ENCODE data around the gene SSBP2. TPM values are rescaled to one million over a fixed set of nuclear protein-coding genes. Genes with fewer than 3 reads are reported as not detected.

SSBP2 gene
- total and polyA plus RNA-seq, 2 of the 8 experiments (the other 6 are each of a cell fraction or from before 2014, with no cell fraction given), result 21.5 to 36.2 TPM

GRCh38 chr5:81646469-81646995, 104.4 kb downstream of the SSBP2 start:
- Histone ChIP-seq H3K4me1 (replicated peaks in 1 of 4; ENCODE audit: control insufficient read depth in 3 of 4, insufficient read depth in 4 of 4, low read length in 3 of 4) (no peaks in the 10 kb centered on the region), H2BK12ac (ENCODE audit: low read depth, low read length) (no peak overlapping the region), H3K56ac (replicated peaks; ENCODE audit: insufficient read length, low read depth, low read length) (no peak overlapping the region), H3K27ac (ENCODE audit: low read depth, low read length) (no peak overlapping the region), H3K79me2 (ENCODE audit: control insufficient read depth in 1 of 2, insufficient read depth in 2 of 2, low read length in 2 of 2) (no peaks in the 10 kb centered on the region), H3K23me2 (ENCODE audit: low read depth, low read length) (no peaks in the 10 kb centered on the region), H2BK5ac (ENCODE audit: low read depth, low read length) (no peak overlapping the region), H3K4me2 (ENCODE audit: insufficient read depth in 1 of 2, low read depth in 2 of 2, low read length in 2 of 2) (no peak overlapping the region), H3K79me1 (ENCODE audit: low read depth, low read length) (no peaks in the 10 kb centered on the region), H4K20me1 (replicated peaks in 1 of 2; ENCODE audit: control insufficient read depth in 1 of 2, insufficient read depth in 2 of 2, low read length in 2 of 2) (no peaks in the 10 kb centered on the region), H3K23ac (ENCODE audit: insufficient read length) (no peak overlapping the region), H2BK20ac (ENCODE audit: low read length) (no peak overlapping the region), H3K14ac (ENCODE audit: insufficient read length) (no peak overlapping the region), H4K8ac (ENCODE audit: extremely low read depth, insufficient read depth, low read length) (no peak overlapping the region), H2AK5ac (ENCODE audit: low read depth, low read length) (no peak overlapping the region), H3K27me3 (replicated peaks in 1 of 4; ENCODE audit: control insufficient read depth in 3 of 4, extremely low read depth in 1 of 4, insufficient read depth in 3 of 4, low read length in 3 of 4) (no peaks in the 10 kb centered on the region), H4K5ac (ENCODE audit: insufficient read length, low read depth, low read length) (no peak overlapping the region), H3K4ac (replicated peaks; ENCODE audit: insufficient read length, low read depth, low read length) (no peak overlapping the region), H2BK120ac (replicated peaks; ENCODE audit: low read depth, low read length) (no peak overlapping the region), H4K91ac (replicated peaks; ENCODE audit: insufficient read length, low read length) (no peak overlapping the region), H3K4me3 (ENCODE audit: extremely low read depth in 1 of 4, insufficient read depth in 2 of 4, low read depth in 3 of 4, low read length in 4 of 4) (no peak overlapping the region), H3K9ac (replicated peaks in 1 of 4; ENCODE audit: extremely low read depth in 1 of 4, low read depth in 3 of 4, low read length in 3 of 4) (no peak overlapping the region), H3K36me3 (ENCODE audit: control insufficient read depth in 2 of 4, insufficient read depth in 4 of 4, low read length in 3 of 4) (no peaks in the 10 kb centered on the region), H3K9me3 (ENCODE audit: insufficient read depth in 2 of 2, low read depth in 1 of 2, low read length in 1 of 2) (no peaks in the 10 kb centered on the region), H2AFZ (ENCODE audit: low read length) (no peak overlapping the region), H2BK15ac (ENCODE audit: low read length) (no peak overlapping the region), H3K18ac (ENCODE audit: extremely low read depth, low read length) (no peak overlapping the region)
- no peak for DNase-seq (ENCODE audit: low read depth in 1 of 2, low spot score in 2 of 2)
- POLR2A ChIA-PET (ENCODE audit: partially characterized antibody), result no interaction called here
- CTCF ChIA-PET (ENCODE audit: partially characterized antibody), result interaction anchor here (0.6 to 1.0 kb wide), 2 partner anchors 19 to 415 kb away, joined by 3 to 5 read pairs; no protein-coding TSS in a partner anchor
- no peak for TF ChIP-seq ASH2L (IDR thresholded peaks at IDR 0.05; ENCODE audit: low read length)
- no peak for TF ChIP-seq POLR2A (IDR thresholded peaks at IDR 0.05; ENCODE audit: control extremely low read depth in 1 of 2, low read depth in 2 of 2, low read length in 2 of 2)
- no peak for TF ChIP-seq TBP (IDR thresholded peaks at IDR 0.05; ENCODE audit: low read depth, low read length)
- TF ChIP-seq HDAC6 (IDR thresholded peaks at IDR 0.05; ENCODE audit: low read depth, low read length), result no peak
- TF ChIP-seq ATF3 (IDR thresholded peaks at IDR 0.05; ENCODE audit: insufficient read depth, low read depth, low read length), result no peak
- TF ChIP-seq RBBP5 (IDR thresholded peaks at IDR 0.05; ENCODE audit: borderline replicate concordance, low read depth, low read length), result no peak
- TF ChIP-seq MAFK (IDR thresholded peaks at IDR 0.05; ENCODE audit: low read depth, low read length), result no peak
- no peak for TF ChIP-seq CREB1 (IDR thresholded peaks at IDR 0.05)
- TF ChIP-seq GABPA (IDR thresholded peaks at IDR 0.05; ENCODE audit: borderline replicate concordance, insufficient read depth, low read length), result no peak
- TF ChIP-seq GTF2F1 (IDR thresholded peaks at IDR 0.05; ENCODE audit: borderline replicate concordance, low read depth, low read length), result no peak
- TF ChIP-seq CBX5 (IDR thresholded peaks at IDR 0.05; ENCODE audit: low read depth, low read length), result no peak
- TF ChIP-seq SUZ12 (IDR thresholded peaks at IDR 0.05; ENCODE audit: low read length), result no peak
- no peak for TF ChIP-seq KDM4A (IDR thresholded peaks at IDR 0.05; ENCODE audit: low read depth, low read length, severe bottlenecking)
- WGBS, 2 experiments (ENCODE audit: extremely low coverage in 1 of 2, insufficient coverage in 1 of 2, insufficient read length in 1 of 2, insufficient replicate concordance in 2 of 2, low coverage in 1 of 2, low lambda C conversion rate in 2 of 2, missing lambda C conversion rate in 1 of 2), result 88% methylated on average over 3 of the region's 3 CpGs; no CpG with 5 or more reads in 1 of the 2 experiments
- FAIRE-seq, result no peak
